GM10248 (cell line): Measurements from ENCODE around the gene ASB3.

Experiments
- CTCF ChIA-PET: fragments of 300-600 bp; sonication (Branson Sonifier 250); formaldehyde crosslinking; extraction: SDS; loops from one replicate; lab custom pipeline; 2021; ENCODE audit warnings: antibody characterized with exemption; lab: Yijun Ruan, JAX
- POLR2A ChIA-PET: fragments of 350-650 bp; sonication (Branson Sonifier 250); formaldehyde crosslinking; extraction: SDS; loops from one replicate; lab custom pipeline; 2020; ENCODE audit warnings: antibody characterized with exemption; lab: Yijun Ruan, JAX
- DNase-seq: peaks from one replicate; pipeline ENCODE4 v3.0.0; 2012; ENCODE audit errors: extremely low spot score
- CTCF ChIP-seq: IDR thresholded peaks from 2 replicates; pipeline ENCODE4 v1.5.1; 2012; ENCODE audit warnings: mild to moderate bottlenecking, low read depth; ENCODE audit errors: extremely low read depth, missing control alignments, control extremely low read depth

ASB3 gene

GRCh38 chr2:53630026-53630606 is 156.6 kb downstream of the ASB3 start:
- ChIA-PET POLR2A (no interaction called here), CTCF (interaction anchor here (1.3 to 1.4 kb wide), 2 partner anchors 8 to 13 kb away, joined by 4 read pairs; no protein-coding TSS in a partner anchor)
- no peak for TF ChIP-seq CTCF
- no peak for DNase-seq

GRCh38 chr2:53629501-53629900 is 157.3 kb downstream of the ASB3 start:
- CTCF ChIA-PET, result interaction anchor here (1.3 to 1.4 kb wide), 2 partner anchors 9 to 13 kb away, joined by 4 read pairs; no protein-coding TSS in a partner anchor
- no peak for DNase-seq
- POLR2A ChIA-PET, result no interaction called here
- TF ChIP-seq CTCF, result no peak

GRCh38 chr2:53629001-53629400 is 157.8 kb downstream of the ASB3 start:
- DNase-seq, result no peak
- TF ChIP-seq CTCF, result no peak
- CTCF ChIA-PET, result interaction anchor here (1.3 to 1.4 kb wide), 2 partner anchors 9 to 12 kb away, joined by 4 read pairs; no protein-coding TSS in a partner anchor
- POLR2A ChIA-PET, result no interaction called here

- CTCF ChIA-PET, result interaction anchor here (0.9 to 2.4 kb wide), 2 partner anchors 10 to 21 kb away, joined by 3 to 8 read pairs; no protein-coding TSS in a partner anchor
Measured at GRCh38 chr2:53622141-53622540, 164.6 kb downstream of the ASB3 start.

GRCh38 chr2:53620981-53621380 is 165.8 kb downstream of the ASB3 start:
- DNase-seq, result no peak
- CTCF ChIA-PET, result interaction anchor here (0.9 kb wide), 1 partner anchor 20 kb away, joined by 3 read pairs; no protein-coding TSS in a partner anchor
- POLR2A ChIA-PET, result no interaction called here
- TF ChIP-seq CTCF, result no peak

More at GRCh38 chr2:53622141-53622540, 164.6 kb downstream of the ASB3 start:
- DNase-seq, result no peak
- POLR2A ChIA-PET, result no interaction called here
- TF ChIP-seq CTCF, result no peak
